Measurements from ENCODE around the gene TPT1. TPM values are rescaled to one million over a fixed set of nuclear protein-coding genes. Genes with fewer than 3 reads are reported as not detected.

TPT1 gene
- total RNA-seq, 1 experiment from 2014 or later, result 3,611 TPM

GRCh38 chr13:45356966-45357672 lies 16.1 kb upstream of the TPT1 start:
- no peak overlapping the region for H3K27ac Mint-ChIP-seq (ENCODE audit: unreplicated experiment)
- CTCF ChIA-PET, result no interaction called here
- no peak for DNase-seq
- H3K27me3 Mint-ChIP-seq (ENCODE audit: insufficient read depth, unreplicated experiment), result no peaks in the 10 kb centered on the region
- Histone ChIP-seq H3K4me1 (peaks cover 3% of the 10 kb centered on the region; the same call in 1 of the 2 replicates), H3K4me3 (ENCODE audit: low read depth, low read length) (no peak overlapping the region), H3K36me3 (ENCODE audit: control insufficient read depth, insufficient read depth, low read length) (0 out of 2 replicates have a peak, but pooled peaks cover 1% of the 10 kb centered on the region), H3K27me3 (replicated peaks; ENCODE audit: control insufficient read depth, insufficient read depth, low read length) (no peaks in the 10 kb centered on the region), H3K9me3 (no peaks in the 10 kb centered on the region)
- H3K36me3 Mint-ChIP-seq (ENCODE audit: insufficient read depth, unreplicated experiment), result peaks cover 22% of the 10 kb centered on the region
- no peak overlapping the region for H3K4me3 Mint-ChIP-seq (ENCODE audit: unreplicated experiment)
- BruUV-seq (replicated peaks), result no TSS peak
- H3K9me3 Mint-ChIP-seq (ENCODE audit: unreplicated experiment), result peaks cover 7% of the 10 kb centered on the region
- TF ChIP-seq CTCF (IDR thresholded peaks at IDR 0.05; ENCODE audit: insufficient read depth in 1 of 2, low read depth in 1 of 2, low read length in 1 of 2, severe bottlenecking in 1 of 2, unreplicated experiment in 1 of 2), result no peak
- intact Hi-C loops (cut with micrococcal nuclease; ENCODE audit: unreplicated experiment), result no loop called here
- H3K4me1 Mint-ChIP-seq (ENCODE audit: low read depth, unreplicated experiment), result peaks cover 5% of the 10 kb centered on the region
- POLR2A ChIA-PET, result interaction anchor here (0.7 kb wide), 1 partner anchor 16 kb away, joined by 3 read pairs; the partner anchor contains the start of gene TPT1

- BruUV-seq (replicated peaks), result no TSS peak
- no peaks in the 10 kb centered on the region for H3K4me1 ChIP-seq
- peaks cover 1% of the 10 kb centered on the region; the same call in 1 of the 2 replicates for H3K36me3 ChIP-seq (ENCODE audit: control insufficient read depth, insufficient read depth, low read length)
- intact Hi-C loops (cut with micrococcal nuclease; ENCODE audit: unreplicated experiment), result no loop called here
- TF ChIP-seq CTCF (IDR thresholded peaks at IDR 0.05; ENCODE audit: insufficient read depth in 1 of 2, low read depth in 1 of 2, low read length in 1 of 2, severe bottlenecking in 1 of 2, unreplicated experiment in 1 of 2), result no peak
- ChIA-PET CTCF (no interaction called here), POLR2A (no interaction called here)
- Mint-ChIP-seq H3K36me3 (ENCODE audit: insufficient read depth, unreplicated experiment) (peaks cover 35% of the 10 kb centered on the region), H3K27ac (ENCODE audit: unreplicated experiment) (no peak overlapping the region), H3K4me1 (ENCODE audit: low read depth, unreplicated experiment) (no peaks in the 10 kb centered on the region), H3K4me3 (ENCODE audit: unreplicated experiment) (no peak overlapping the region), H3K9me3 (ENCODE audit: unreplicated experiment) (no peaks in the 10 kb centered on the region), H3K27me3 (ENCODE audit: insufficient read depth, unreplicated experiment) (no peaks in the 10 kb centered on the region)
- no peak for DNase-seq
- no peaks in the 10 kb centered on the region for H3K9me3 ChIP-seq
- no peaks in the 10 kb centered on the region for H3K27me3 ChIP-seq (replicated peaks; ENCODE audit: control insufficient read depth, insufficient read depth, low read length)
- H3K4me3 ChIP-seq (ENCODE audit: low read depth, low read length), result no peak overlapping the region
These were observed 12.9 kb upstream of the TPT1 start for GRCh38 chr13:45353895-45354294.

- Histone ChIP-seq H3K4me1 (no peaks in the 10 kb centered on the region), H3K4me3 (ENCODE audit: low read depth, low read length) (no peak overlapping the region), H3K9me3 (no peaks in the 10 kb centered on the region), H3K27me3 (replicated peaks; ENCODE audit: control insufficient read depth, insufficient read depth, low read length) (no peaks in the 10 kb centered on the region), H3K36me3 (ENCODE audit: control insufficient read depth, insufficient read depth, low read length) (no peaks in the 10 kb centered on the region; the same call in 1 of the 2 replicates)
- intact Hi-C loops (cut with micrococcal nuclease; ENCODE audit: unreplicated experiment), result no loop called here
- Mint-ChIP-seq H3K9me3 (ENCODE audit: unreplicated experiment) (no peaks in the 10 kb centered on the region), H3K4me3 (ENCODE audit: unreplicated experiment) (no peak overlapping the region), H3K27ac (ENCODE audit: unreplicated experiment) (no peak overlapping the region), H3K4me1 (ENCODE audit: low read depth, unreplicated experiment) (no peaks in the 10 kb centered on the region), H3K27me3 (ENCODE audit: insufficient read depth, unreplicated experiment) (no peaks in the 10 kb centered on the region), H3K36me3 (ENCODE audit: insufficient read depth, unreplicated experiment) (peaks cover 46% of the 10 kb centered on the region)
- CTCF ChIA-PET, result interaction anchor here (0.8 to 1.1 kb wide), 2 partner anchors 12 to 42 kb away, joined by 4 to 6 read pairs; no protein-coding TSS in a partner anchor
- no peak for TF ChIP-seq CTCF (IDR thresholded peaks at IDR 0.05; ENCODE audit: insufficient read depth in 1 of 2, low read depth in 1 of 2, low read length in 1 of 2, severe bottlenecking in 1 of 2, unreplicated experiment in 1 of 2)
- no TSS peak for BruUV-seq (replicated peaks)
- no peak for DNase-seq
- POLR2A ChIA-PET, result no interaction called here
These were observed 11.0 kb upstream of the TPT1 start for GRCh38 chr13:45352031-45352430.

Measured in Caco-2 (cell line).